ENCODE results near the gene ZFYVE9. TPM values are rescaled to one million over a fixed set of nuclear protein-coding genes. Genes with fewer than 3 reads are reported as not detected.
A peak's percentile ranks its signal among the peaks of the same experiment; 100 is the strongest.

ZFYVE9 gene
- polyA plus RNA-seq, 5 donors: 25.6 to 35.9 (median 33.0) TPM

DNA sequence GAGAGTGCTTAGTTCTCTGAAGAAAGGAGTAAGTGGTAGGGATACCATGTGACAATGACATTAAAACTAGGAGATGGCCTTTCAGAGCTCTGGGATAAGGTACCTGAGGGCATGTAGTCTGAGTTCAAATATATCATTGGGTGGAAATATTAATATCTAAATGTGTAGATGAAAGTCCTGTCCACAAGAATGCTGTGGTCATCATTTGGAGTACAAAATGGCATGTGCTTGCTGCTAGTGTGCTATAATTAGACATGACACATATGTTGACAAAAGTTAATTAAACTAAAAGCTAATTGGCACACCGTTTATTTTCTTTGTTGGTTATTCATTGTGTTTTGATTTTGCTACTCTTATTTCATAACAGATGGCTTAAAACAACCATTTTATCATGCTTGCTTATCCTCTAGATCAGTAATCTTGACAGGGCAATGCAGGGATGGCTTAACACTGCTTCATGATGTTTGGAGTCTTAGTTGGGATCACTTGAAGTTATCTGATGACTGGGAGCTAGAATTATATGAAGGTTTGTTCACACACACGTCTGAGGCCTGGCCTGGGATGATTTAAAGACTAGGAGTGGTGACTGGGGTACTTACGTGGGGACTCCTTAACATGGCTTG, 193.1 kb downstream of the ZFYVE9 start:
- no peak for DNase-seq

DNA sequence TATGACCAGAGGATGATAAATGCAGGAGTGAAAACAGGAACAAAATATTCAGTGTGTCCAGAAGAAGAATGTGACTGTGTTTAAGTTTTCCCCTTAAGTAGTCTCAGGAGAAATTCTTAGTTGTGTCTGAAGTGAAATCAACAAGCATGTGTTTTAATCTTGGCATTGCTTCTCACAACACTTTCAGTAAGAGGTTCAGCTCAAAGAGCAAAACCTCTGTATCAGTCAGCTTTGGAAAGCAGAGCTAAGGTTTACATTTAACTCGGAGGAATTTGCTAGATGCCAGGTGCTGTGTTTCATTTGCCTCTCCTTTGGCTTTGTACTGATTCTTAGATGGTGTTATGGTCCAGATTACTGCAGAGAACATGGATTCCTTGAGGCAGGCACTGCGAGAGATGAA, 195.6 kb downstream of the ZFYVE9 start:
- DNase-seq: no peak

DNA sequence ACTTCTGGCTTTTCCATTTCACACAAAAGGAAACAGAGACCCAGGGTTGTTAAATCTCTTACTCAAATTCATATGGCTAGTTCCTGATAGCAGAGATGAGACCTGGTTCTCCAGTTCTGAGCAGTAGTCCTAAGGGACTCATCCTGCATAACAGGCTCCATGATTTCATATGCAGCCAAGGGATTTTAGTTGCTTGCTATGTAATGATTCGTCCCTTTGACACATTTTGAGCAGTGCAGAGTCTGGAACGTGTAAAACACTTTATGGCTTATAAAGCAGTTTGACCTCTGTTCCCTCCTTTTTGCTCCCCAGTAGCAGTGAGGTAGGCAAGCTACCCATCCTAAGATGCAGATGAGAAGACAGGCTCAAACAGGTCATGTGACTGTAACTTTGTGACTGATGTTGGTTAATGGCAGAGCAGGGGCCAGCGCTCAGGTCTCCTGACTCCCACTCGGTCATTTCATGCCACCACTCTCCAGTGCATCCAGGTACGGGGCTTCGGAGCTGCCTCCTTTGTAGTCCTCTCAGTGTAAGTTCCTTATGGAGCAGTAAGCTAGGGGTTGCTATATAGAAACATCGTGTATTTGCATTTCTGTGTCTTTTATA, 199.9 kb downstream of the ZFYVE9 start:
- no peak for DNase-seq

DNA sequence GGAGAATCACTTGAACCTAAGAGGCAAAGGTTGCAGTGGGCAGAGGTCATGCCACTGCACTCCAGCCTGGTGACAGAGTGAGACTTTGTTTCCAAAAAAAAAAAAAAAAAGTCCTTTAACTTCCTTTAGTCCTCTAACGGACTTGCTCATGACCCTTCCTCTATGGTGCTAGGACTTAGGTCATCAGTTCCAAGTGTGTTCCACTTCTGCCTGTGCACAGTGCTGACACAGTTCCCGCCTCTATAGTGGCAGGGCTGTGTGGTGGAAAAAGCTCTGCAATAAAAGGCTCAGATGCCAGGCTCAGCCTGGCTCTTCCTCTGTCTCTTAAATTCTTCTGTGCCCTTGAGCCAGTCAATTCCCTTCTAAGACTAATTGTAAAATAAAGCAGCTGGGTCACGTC, 202.1 kb downstream of the ZFYVE9 start:
- DNase-seq: no peak

DNA sequence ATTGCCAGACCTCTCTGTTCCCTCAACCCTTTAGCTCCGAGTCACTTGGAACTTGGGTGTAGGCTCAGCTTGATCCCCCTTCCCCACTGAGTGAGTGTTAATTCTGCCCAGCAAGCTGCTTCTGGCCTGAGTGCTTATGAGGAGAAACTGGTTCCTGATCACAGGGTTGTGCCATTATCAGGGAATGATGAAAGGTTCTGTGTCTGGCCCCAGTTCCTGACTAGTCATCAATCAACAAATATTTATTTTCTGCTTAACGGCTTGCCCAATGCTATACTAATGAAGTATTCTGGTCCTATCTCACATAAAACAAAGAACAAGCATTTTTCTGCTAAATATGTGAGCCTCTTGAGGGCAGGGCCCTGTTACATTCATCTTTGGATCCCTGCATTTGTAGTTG, 203.4 kb downstream of the ZFYVE9 start:
- DNase-seq: no peak

DNA sequence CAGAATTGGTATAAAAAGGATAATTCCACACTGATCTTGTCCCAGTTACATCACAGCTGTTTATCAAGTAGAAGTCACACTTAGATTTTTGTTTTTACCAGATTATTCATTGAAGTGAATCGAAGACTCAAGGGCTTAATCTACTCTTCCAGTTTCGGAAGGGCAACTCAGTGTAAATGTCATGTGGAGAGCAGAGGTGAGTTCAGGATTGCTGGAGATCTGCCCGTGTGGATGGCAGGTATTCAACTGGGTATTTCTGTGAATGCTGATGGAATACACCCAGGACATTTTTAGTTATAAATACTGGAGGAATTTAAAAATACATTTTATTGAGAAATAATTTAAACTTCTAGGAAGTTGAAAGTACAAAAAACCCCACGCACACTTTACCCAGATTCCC, 204.8 kb downstream of the ZFYVE9 start:
- no peak for DNase-seq

DNA sequence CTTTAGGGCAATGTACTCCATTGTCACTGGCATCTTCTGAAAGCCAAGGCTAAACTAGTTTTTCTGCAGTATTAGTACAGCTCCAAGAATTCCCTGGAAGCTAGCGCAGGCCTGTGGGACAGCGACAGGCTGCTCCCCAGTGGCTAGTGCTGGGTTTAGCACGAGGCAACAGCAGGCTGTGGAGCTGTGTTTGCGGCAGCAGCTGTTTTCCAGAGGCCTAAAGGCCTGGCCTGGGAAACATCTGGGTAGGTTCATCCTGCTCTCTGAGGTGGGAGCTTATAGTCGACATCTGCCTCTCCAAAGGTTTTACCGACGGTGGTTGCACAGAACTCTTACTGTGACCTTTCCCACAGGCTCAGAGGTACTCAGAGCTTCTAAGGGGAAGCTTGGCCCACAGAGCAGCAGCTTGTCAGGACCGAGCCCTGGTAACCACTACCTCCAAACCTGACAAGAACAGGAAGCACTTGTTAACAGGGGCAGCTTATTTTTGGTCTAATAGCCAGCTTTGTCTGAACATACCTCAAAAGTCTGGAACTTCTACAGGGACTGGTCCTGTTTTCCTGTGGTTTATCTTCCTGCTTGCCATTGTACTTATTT, 206.9 kb downstream of the ZFYVE9 start:
- DNase-seq: peak in 1 of 2 donors; percentile 24

DNA sequence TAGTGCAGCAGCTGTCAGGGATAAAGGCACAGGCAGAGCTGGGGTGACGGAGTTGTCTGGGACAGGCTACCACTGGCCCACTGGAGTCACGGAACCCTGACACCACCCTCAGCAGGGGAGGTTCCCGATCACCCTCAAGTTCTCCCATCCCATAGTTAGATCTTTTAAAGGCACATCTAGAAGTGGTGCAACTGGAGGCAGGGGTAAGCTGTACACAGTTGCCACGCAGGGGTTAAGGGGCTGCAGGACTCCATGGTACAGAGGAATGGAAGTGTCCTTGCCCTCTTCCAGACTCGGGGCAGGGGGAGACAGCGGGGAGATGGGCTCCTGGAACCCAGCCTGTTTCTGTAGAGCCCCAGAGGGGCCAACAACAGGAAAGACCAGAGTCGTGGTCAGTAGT, 210.8 kb downstream of the ZFYVE9 start:
- no peak for DNase-seq

DNA sequence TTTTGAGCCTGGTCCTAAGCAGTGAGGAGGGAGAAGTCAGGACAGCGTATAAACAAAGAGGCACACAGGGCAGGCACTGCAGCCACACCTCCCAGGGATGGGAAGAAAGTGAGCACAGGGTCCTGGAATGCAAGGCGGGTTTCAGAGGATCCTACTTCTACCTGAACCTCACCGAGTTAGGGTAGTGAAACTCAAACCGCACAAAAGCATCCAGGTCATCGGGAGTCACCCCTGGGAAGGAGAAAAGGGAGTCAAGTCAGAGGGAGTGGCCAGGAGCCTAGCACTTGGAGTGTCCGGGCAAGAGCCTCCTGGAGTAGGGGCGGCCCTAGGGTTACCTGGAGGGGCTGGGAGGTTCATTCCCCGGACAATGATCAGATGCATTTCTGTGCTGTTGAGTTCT, 213.5 kb downstream of the ZFYVE9 start:
- DNase-seq: no peak

DNA sequence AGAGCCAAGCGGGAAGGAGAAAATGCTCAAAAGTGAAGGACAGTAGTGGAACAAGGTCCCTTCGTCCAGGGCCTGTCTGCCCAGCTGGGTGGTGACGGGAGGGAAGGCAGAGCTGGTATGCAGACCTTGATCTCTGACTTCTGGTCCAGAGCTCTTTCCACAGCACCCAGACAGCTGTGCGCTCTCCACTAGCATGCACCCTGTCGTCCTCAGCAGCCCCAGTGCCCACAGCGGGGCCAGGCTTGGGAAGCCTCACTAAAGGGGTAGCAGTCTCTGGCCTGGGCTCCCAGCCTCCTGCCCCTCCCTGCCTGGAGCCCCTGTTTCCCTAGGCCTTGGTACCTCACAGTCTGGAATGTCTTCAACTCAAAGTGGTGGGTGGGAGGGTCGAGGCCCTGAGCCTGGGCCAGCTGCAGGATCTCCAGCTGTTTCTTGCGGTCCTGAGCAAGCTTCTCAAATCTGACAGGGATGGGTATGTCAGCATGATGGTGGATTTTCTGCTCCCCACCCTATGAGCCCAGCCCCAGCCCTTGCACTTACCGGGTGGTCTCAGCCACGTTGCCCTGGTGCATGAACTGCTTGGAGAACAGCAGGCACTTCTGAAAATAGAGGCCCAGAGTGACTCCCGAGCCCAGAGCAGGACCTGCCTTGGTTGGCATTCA, 214.1 kb downstream of the ZFYVE9 start:
- no peak for DNase-seq

DNA sequence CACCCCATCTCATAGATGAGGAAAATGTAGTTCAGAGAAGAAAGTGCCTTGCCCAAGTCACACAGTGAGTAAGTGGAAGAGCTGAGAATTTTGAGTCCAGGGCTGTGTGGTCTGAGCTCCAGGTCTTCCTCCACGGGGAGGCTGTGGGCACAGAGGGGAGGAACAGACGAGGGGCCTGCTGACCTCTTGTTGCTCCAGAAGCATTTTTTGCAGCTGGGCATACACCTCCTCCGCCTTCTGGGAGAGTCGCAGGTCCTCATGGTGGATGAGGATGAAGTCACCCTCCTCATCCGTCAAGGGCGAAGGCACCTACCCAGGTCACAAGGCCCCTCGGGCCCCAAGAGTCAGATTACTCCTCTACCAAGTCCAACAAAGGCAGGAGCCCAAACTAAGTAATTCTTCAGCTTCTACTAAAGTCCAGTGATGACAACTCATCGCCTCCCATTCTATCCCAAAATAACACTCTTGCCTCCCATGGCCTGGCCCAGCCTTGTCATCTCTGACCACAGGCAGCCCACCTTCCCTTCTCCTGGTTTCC, 215.0 kb downstream of the ZFYVE9 start:
- no peak for DNase-seq

DNA sequence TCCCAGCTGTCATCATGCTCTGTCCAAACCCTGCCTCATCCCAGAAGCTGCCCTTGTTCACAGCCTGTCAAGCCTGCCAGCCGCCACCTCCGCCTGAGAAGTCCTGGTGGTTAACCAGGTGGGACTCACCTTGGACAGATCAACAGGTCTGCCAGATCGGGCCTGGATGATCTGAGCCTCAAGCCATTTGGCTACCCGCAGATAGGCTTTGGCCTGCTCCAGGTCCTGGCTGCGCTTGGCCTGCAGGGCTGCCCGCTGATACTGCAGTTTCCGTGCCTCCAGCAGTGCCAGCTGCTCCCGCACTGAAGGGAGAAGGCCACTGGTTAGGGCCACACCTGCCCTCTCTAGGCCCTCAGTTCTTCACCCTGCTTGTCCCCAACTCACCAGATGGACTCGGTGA, 215.5 kb downstream of the ZFYVE9 start:
- no peak for DNase-seq

DNA sequence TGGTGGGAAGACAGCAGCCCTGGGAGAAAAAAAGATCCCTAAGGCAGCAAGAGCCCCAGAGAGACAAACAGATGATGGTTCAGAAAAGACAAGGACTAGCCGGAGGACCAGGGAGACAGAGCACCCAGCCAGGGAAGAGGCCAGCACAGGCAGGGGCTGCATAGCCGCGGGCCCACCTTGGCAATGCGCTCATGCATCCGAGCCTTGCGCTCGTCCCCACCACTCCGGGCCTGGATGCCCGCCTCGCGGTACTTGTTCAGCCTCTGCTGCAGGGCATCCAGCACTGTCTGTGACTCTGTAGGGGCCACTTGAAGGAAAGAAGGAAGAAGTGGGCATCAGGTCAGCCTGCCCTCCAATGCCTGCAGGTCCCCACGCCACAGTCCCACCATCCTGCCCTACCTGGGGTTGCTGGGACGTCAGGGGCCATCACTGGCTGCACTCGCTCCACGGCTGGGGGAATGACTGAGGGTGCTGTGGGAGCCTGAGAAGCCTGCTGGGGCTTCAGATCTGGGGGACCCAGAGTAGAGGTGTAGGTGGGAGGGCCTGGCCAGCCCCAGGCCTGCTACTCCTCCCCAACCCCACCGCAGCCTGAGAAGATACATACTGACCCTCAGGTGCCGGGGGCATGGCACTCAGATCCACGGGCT, 217.1 kb downstream of the ZFYVE9 start:
- DNase-seq: no peak

DNA sequence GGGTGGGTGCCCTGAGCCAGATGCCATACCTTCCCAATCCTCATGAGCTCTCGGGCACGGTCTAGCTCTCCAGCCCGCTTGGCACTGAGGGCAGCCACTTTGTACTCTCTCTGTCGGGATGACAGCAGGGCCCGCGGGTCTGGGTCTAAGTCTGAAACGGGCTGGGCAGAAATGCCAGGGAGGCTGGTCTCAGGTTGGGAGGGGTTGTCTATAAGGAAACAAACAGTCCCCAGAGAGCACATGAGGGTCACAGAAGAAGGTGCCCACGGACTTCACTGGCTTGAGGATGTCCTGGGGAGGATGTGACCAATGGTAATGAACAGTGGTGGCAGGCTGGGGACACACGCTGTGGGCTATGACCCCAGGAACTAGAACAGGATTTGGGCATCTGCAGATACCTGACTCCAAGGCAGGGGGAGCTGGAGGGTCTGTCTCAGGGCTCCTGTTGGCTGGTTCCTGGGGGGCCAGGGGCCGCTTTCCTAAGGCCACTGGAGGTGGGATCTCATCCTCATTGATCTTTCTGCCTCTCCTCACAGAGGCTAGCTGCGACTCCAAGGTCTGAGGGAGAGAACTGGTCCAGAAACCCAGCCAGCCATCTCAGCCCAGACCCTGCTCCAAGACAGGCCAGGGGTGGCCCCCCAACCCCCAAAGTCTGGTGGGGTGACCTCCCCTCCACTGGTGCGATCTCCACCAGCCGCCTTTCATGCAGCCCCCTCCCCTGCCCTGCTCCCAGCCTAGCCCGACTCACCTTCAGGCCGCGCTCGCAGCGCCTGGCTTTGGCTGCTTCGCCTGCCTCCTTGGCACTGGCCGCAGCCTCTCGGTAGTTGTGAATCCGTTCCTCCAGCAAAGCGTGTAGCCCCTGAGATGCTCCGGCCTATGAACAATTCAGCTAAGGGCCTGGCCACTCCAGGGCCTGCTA, 218.0 kb downstream of the ZFYVE9 start:
- DNase-seq: no peak

DNA sequence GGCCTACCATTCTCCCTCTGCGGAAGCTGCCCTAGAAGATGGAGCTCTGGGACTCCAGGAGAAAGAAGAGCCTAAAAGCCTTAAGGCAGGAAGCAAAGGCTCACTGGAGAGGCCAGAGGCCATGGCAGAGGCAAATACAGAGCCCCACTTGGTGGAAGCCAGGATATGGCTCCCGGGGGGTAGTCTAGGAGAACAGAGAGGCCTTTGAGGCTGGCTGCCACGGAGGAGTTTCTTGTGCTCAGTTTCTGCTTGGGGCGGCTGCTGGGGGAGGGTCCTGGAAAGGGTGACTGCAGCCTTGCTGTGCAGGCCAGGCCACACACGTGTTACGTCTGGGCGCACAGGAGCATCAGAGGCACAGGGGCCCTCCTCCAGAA, 218.7 kb downstream of the ZFYVE9 start:
- DNase-seq: no peak

DNA sequence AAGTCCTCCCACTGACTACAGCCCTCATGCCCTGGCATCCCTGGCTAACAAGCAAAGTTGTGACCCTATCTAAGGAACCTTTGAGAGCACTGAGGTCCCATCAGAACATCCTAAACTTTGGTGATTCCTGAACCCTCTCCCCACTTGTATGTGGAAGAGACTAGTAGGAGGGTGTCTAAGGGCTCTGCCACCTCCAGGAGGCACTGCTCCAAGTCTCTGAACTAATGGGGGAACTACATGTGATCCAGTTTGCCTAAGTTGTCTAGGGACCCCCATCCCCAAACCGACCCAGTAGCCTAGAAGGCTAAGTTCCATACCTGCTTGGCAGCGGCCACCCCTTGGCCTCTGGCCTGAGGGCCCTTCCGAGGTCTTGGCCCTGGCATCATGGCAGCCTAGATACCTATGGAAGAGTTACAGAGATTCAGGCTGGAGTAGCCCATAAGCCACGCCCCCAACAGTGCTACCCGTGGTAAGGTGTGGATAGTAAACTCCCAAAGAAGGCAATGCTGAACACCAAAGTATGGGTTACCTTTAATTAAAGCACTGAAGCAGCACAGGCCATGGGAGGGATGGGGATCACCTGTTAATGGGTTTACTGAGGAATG, 222.4 kb downstream of the ZFYVE9 start:
- no peak for DNase-seq

DNA sequence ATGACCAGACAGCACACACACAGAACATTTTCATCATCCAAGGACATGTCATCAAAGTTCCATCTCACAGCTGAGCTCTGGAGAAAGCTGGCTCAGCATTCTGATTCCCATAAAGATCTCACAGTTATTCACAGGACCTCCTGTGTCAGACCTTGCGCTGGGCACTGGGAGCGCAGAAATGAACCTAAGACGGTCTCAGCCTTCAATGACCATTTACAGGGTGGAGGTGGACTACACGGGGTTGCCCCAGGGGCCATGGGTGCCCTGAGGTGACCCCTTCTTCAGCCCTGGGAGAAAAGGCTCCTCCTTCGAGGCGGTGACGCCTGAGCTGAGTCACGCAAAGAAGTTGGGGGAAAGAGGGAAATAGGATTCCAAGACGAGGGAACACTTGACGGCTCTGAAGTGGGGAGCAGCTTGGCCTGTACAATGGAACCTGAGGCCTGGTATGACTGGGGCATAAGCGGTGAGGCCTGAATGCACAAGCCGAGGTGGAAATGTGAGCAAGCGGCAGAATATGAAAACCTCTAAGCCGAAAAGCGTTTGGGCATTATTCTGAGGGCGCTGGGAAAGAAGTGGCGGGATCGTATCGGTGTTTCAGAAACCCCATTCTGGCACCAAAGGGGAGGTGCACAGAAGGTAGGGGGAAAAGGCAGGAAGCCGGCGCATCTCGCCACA, 223.3 kb downstream of the ZFYVE9 start:
- peak; percentile 23 to 38 for DNase-seq

DNA sequence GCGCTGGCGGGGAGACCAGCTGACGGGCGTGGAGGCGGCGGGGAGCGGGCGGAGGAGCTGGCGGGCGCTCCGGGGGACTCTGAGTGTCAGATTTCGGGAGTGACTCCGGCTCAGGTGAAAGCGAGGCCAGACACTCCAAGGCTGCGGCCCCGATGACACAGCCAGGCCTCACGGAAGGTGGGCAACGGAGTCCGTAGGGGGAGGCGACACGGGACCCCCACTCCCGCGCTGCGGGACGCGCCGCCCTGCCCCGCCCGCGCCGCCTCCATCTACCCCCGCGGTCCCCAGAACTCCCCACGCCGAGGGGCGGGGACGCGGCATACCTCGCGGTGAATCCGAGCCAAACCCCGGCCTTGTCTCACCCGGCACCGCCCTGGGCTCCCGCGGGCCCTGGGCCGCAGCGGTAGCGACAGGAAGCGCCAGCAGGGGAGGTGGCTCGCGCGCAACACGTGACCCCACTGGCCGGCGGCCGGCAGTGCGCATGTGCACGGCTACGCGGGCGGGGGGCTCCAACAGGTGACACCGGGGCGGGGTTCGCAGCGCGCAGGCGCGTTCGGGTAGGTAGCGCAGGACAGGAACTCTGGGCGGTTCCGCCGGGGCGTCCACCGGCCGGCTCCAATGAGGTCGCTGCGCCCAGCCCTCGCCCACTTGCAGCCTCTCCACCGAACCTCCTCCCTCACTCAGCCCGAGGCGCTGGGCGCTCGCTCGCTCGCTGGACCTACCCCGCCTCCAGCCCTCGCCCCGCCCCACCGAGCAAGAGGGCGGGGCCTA, 224.0 kb downstream of the ZFYVE9 start, which contains the start of gene CC2D1B:
CC2D1B (minus strand) TSS at position 460 of the 771 bp plus-strand sequence. CDS start 1,585 bp downstream, outside the sequence.
- peak; percentile 96 to 97 for DNase-seq

DNA sequence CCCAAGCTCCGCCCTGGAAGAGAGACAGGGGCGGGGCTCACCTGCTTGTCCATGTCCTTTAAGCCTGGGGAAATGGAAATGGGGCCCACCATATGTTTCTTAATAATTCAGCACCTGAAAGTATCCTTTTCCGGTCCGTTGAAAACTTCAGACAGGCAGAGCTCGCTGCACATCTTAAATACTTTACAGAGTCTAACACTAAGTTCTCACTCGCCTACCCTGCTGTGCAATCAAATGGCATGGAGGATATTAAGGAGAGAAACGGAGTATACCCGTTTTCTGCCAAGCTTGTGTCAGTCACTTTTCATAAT, 224.6 kb downstream of the ZFYVE9 start:
- no peak for DNase-seq

Measured in right lung (tissue), 5 donors.